DOHH2 (cell line): ENCODE data around the gene BTBD19.
"Not testable (repeated sequence)": the region's sequence is repeated elsewhere in the genome, so short reads cannot be mapped to it uniquely, and the experiment has no call there.

ENCODE experiments used
- H3F3A ChIP-seq: fragments of 200-600 bp; sonication (generic), shearing (Covaris generic); 2 replicates; pipeline ENCODE4 v1.6.0; 2016; ENCODE audit warnings: antibody characterized with exemption, mild to moderate bottlenecking; ENCODE audit not compliant: control insufficient read depth, insufficient read depth
- H3K27ac ChIP-seq: fragments of 200-600 bp; sonication (generic); 2 replicates; pipeline ENCODE4 v1.5.1; 2014; ENCODE audit warnings: low read depth, mild to moderate bottlenecking, low read length, moderate library complexity
- H3K27me3 ChIP-seq: fragments of 200-600 bp; sonication (generic); 2 replicates; pipeline ENCODE4 v1.6.1; 2014; ENCODE audit warnings: mild to moderate bottlenecking, low read length, mixed read lengths; ENCODE audit not compliant: control insufficient read depth
- H3K36me3 ChIP-seq: fragments of 200-600 bp; sonication (generic); 2 replicates; pipeline ENCODE4 v1.6.1; 2014; ENCODE audit warnings: mild to moderate bottlenecking, low read length, moderate library complexity, mixed read lengths; ENCODE audit not compliant: control insufficient read depth
- H3K4me1 ChIP-seq: fragments of 200-600 bp; sonication (generic); 2 replicates; pipeline ENCODE4 v1.6.1; 2014; ENCODE audit warnings: mild to moderate bottlenecking, low read length, mixed read lengths; ENCODE audit not compliant: control insufficient read depth
- H3K4me2 ChIP-seq: fragments of 200-600 bp; sonication (generic); 2 replicates; pipeline ENCODE4 v1.6.0; 2014; ENCODE audit warnings: mild to moderate bottlenecking, low read length, moderate library complexity
- H3K4me3 ChIP-seq: fragments of 200-600 bp; sonication (generic); 2 replicates; pipeline ENCODE4 v1.5.1; 2014; ENCODE audit warnings: mild to moderate bottlenecking, low read length, mixed read lengths
- H3K79me2 ChIP-seq: fragments of 200-600 bp; sonication (generic); 2 replicates; pipeline ENCODE4 v1.6.1; 2014; ENCODE audit warnings: mild to moderate bottlenecking, low read length, mixed read lengths; ENCODE audit not compliant: control insufficient read depth
- H3K9me2 ChIP-seq: fragments of 200-600 bp; sonication (generic); replicated peaks from 2 replicates; pipeline ENCODE4 v1.6.1; 2014; ENCODE audit warnings: mild to moderate bottlenecking, low read length, mixed read lengths; ENCODE audit not compliant: control insufficient read depth
- H3K9me3 ChIP-seq: fragments of 200-600 bp; sonication (generic); 2 replicates; pipeline ENCODE4 v1.6.1; 2014; ENCODE audit warnings: antibody characterized with exemption, low read length, mixed read lengths; ENCODE audit not compliant: control insufficient read depth, insufficient read depth
- H4K20me1 ChIP-seq: fragments of 200-600 bp; sonication (generic); 2 replicates; pipeline ENCODE4 v1.6.0; 2014; ENCODE audit warnings: low read depth, mild to moderate bottlenecking, antibody characterized with exemption, low read length, moderate library complexity; ENCODE audit not compliant: control insufficient read depth, insufficient read depth
- EZH2phosphoT487 ChIP-seq: fragments of 200-600 bp; sonication (generic); IDR thresholded peaks from 2 replicates; pipeline ENCODE4 v1.6.1; 2017; ENCODE audit warnings: borderline replicate concordance, mild to moderate bottlenecking, antibody characterized with exemption, low read length, moderate library complexity, mixed read lengths
- TF ChIP-seq, protein P1 (sequence below): fragments of 200-600 bp; sonication (generic); IDR thresholded peaks from one replicate; pipeline ENCODE4 v1.5.1; 2014; ENCODE audit warnings: antibody characterized with exemption, mild to moderate bottlenecking, low read depth, low read length; ENCODE audit not compliant: poor library complexity, severe bottlenecking

The BTBD19 gene

DNA sequence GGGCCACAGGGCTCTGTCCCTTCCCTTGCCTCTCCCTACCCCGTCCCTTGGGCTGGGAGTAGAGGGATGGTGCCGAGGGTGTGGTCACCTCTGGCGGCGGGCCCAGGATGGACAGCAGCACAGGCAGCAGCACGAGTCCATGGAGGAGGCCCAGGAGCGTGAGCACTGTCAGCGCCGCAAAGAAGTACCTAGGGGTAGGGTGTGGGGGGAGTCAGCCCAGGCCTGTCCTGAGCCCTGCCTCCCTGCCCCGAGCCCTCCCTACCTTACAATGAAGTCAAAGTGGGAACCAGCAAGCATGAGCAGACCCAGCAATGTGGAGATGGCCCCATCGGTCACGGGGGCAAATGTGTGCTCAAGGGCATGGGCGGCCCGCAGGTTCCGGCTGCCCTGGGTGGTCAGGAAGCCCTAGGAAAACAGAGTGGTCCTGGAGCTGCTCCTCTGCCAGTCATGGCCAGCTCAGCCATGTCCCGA, 14.7 kb downstream of the BTBD19 start:
- H3K9me3 ChIP-seq, result no peaks in the 10 kb centered on the region
- no peak overlapping the region for H3K4me2 ChIP-seq
- H3K4me3 ChIP-seq, result no peak overlapping the region
- no peaks in the 10 kb centered on the region for H4K20me1 ChIP-seq
- TF ChIP-seq EZH2phosphoT487, result no peak
- TF ChIP-seq, protein P1, sequence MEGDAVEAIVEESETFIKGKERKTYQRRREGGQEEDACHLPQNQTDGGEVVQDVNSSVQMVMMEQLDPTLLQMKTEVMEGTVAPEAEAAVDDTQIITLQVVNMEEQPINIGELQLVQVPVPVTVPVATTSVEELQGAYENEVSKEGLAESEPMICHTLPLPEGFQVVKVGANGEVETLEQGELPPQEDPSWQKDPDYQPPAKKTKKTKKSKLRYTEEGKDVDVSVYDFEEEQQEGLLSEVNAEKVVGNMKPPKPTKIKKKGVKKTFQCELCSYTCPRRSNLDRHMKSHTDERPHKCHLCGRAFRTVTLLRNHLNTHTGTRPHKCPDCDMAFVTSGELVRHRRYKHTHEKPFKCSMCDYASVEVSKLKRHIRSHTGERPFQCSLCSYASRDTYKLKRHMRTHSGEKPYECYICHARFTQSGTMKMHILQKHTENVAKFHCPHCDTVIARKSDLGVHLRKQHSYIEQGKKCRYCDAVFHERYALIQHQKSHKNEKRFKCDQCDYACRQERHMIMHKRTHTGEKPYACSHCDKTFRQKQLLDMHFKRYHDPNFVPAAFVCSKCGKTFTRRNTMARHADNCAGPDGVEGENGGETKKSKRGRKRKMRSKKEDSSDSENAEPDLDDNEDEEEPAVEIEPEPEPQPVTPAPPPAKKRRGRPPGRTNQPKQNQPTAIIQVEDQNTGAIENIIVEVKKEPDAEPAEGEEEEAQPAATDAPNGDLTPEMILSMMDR, result no peak
- H3K79me2 ChIP-seq, result no peaks in the 10 kb centered on the region
- H3K36me3 ChIP-seq, result no peaks in the 10 kb centered on the region
- no peaks in the 10 kb centered on the region; the same call in 1 of the 2 replicates for H3K27me3 ChIP-seq
- H3K9me2 ChIP-seq, result no peaks in the 10 kb centered on the region
- H3K27ac ChIP-seq, result no peak overlapping the region
- peaks cover 10% of the 10 kb centered on the region for H3F3A ChIP-seq
- H3K4me1 ChIP-seq, result peaks cover 23% of the 10 kb centered on the region

DNA sequence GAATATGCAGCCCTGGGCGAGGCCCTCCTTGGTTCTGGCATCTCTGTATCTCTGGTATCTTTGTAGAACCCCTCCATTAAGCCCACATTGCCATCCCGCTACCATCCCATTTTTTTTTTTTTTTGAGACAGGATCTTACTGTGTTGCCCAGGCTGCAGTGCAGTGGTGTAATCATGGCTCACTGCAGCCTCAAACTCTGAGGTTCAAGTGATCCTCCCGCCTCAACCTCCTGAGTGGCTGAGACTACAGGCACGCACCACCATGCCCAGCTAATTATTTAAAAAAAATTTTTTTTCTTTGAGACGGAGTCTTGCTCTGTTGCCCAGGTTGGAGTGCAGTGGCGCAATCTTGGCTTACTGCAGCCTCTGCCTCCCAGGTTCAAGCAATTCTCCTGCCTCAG, 16.1 kb downstream of the BTBD19 start:
- H3K9me3 ChIP-seq, H3F3A ChIP-seq, H4K20me1 ChIP-seq, H3K27me3 ChIP-seq, H3K27ac ChIP-seq, H3K79me2 ChIP-seq, H3K36me3 ChIP-seq, H3K4me2 ChIP-seq, H3K9me2 ChIP-seq, H3K4me3 ChIP-seq: not testable (repeated sequence)
- peaks cover 16% of the 10 kb centered on the region for H3K4me1 ChIP-seq

DNA sequence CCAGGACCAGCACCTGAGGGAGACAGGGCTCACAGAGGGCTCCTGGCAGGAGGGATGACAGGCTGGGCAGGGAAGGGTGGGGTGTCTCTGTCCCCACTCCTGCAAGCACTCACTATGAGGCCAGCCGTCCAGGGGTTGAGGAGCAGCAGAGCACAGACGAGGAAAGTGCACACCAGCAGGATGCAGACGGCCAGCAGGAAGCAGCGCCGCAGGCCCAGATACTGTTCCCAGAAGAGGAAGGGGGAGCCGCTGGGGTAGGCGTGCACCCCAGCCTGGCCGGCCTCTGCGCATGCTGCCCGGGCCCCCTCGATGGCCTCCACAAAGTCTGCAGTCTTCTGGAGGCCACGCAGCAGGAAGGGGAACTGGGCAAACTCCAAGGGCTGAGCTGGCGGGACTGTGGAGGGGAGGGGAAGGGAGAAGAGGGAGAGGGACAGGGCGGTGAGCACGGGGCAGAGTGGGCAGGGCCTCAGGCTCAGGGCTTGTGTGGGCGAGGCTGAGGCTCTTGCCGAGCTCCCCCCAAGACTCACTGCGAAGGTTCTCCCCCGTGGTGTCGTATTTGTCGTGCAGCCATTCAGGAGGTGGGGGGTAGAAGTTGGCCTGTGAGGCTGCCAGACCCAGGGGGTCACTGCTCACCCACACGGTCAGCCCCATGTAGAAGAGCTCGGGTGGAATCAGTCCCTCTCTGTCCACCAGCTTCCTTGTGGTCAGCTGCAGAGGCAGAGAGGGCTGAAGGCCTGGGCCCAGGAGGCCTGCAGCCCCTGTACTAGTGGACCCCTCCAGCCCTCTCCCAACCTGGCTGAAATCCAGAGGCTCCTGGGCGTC, 18.3 kb downstream of the BTBD19 start:
- no peaks in the 10 kb centered on the region for H3K79me2 ChIP-seq
- H3K4me2 ChIP-seq, result no peak overlapping the region
- no peaks in the 10 kb centered on the region for H4K20me1 ChIP-seq
- H3K4me1 ChIP-seq, result no peaks in the 10 kb centered on the region
- no peaks in the 10 kb centered on the region; the same call in 1 of the 2 replicates for H3K27me3 ChIP-seq
- H3K36me3 ChIP-seq, result no peaks in the 10 kb centered on the region
- H3K27ac ChIP-seq, result no peak overlapping the region
- TF ChIP-seq EZH2phosphoT487, result no peak
- TF ChIP-seq, protein P1, result no peak
- no peak overlapping the region for H3K4me3 ChIP-seq
- H3F3A ChIP-seq, result peaks cover 2% of the 10 kb centered on the region; the same call in 1 of the 2 replicates
- no peaks in the 10 kb centered on the region for H3K9me3 ChIP-seq
- no peaks in the 10 kb centered on the region for H3K9me2 ChIP-seq
